Uterus (tissue), 4 donors: ENCODE results near the gene NFIC. TPM values are rescaled to one million over a fixed set of nuclear protein-coding genes. Genes with fewer than 3 reads are reported as not detected.

ENCODE experiments used
- DNase-seq, 2 donors: peaks; one replicate each; pipeline ENCODE4 v3.0.0-alpha.2; 2019 to 2020
- H3K27ac ChIP-seq, 2 donors: fragments of 200-600 bp; sonication (generic); 1 replicate in 1 of 2; 2 replicates in 1 of 2; pipeline ENCODE4 v1.5.1; 2016 to 2018
- H3K27me3 ChIP-seq, 2 donors: fragments of 200-600 bp; sonication (generic); one replicate each; pipeline ENCODE4 v1.5.1; 2018 to 2019; ENCODE audit warnings: control low read depth in 1 of 2
- H3K36me3 ChIP-seq, 2 donors: fragments of 200-600 bp; sonication (generic); one replicate each; pipeline ENCODE4 v1.5.1; 2019; ENCODE audit warnings: control low read depth in 1 of 2
- H3K4me1 ChIP-seq, 2 donors: fragments of 200-600 bp; sonication (generic); one replicate each; pipeline ENCODE4 v1.5.1; 2018 to 2019; ENCODE audit warnings: control low read depth in 1 of 2
- H3K4me3 ChIP-seq, 2 donors: fragments of 200-600 bp; sonication (generic); 1 replicate in 1 of 2; 2 replicates in 1 of 2; pipeline ENCODE4 v1.5.1; 2018 to 2019; ENCODE audit warnings: mild to moderate bottlenecking in 1 of 2
- H3K9me3 ChIP-seq, 2 donors: fragments of 200-600 bp; sonication (generic); one replicate each; pipeline ENCODE4 v1.5.1; 2019; ENCODE audit warnings: control low read depth in 1 of 2
- POLR2A ChIP-seq, 2 donors: fragments of 450-650 bp; IDR thresholded peaks; one replicate each; pipeline ENCODE4 v1.6.1; 2016; ENCODE audit warnings: antibody characterized with exemption in 2 of 2, mild to moderate bottlenecking in 1 of 2, moderate library complexity in 1 of 2
- intact Hi-C: fragments of 100-400 bp; cut with DNase I; formaldehyde crosslinking; loops from one replicate; pipeline ENCODE4 v1.15.1; 2023; ENCODE audit warnings: low total_unique reads
- total RNA-seq, 4 donors: library from RNA; depleted of rRNA in 3 of 4; stranded (reverse); fragments of >200 nt in 3 of 4; gene quantifications; one replicate each; pipeline versions ENCODE4 v1.1.0 to v1.2.4, GENCODE V29; 2014 to 2023
- TF ChIP-seq, protein P1 (sequence below), 4 experiments: fragments of 200-600 bp in 2 of 4; fragments of 450-650 bp in 2 of 4; sonication (generic) in 2 of 4; IDR thresholded peaks; one replicate each; pipeline ENCODE4 v1.5.1; 2016 to 2019; ENCODE audit warnings: antibody characterized with exemption in 4 of 4, mild to moderate bottlenecking in 2 of 4, moderate library complexity in 1 of 4
- donor health status: DM: yes; HTN: yes; CAD: no.

The NFIC gene
- total RNA-seq, 4 donors from 2014 or later, result 18.5 to 361 (median 82.9) TPM

DNA sequence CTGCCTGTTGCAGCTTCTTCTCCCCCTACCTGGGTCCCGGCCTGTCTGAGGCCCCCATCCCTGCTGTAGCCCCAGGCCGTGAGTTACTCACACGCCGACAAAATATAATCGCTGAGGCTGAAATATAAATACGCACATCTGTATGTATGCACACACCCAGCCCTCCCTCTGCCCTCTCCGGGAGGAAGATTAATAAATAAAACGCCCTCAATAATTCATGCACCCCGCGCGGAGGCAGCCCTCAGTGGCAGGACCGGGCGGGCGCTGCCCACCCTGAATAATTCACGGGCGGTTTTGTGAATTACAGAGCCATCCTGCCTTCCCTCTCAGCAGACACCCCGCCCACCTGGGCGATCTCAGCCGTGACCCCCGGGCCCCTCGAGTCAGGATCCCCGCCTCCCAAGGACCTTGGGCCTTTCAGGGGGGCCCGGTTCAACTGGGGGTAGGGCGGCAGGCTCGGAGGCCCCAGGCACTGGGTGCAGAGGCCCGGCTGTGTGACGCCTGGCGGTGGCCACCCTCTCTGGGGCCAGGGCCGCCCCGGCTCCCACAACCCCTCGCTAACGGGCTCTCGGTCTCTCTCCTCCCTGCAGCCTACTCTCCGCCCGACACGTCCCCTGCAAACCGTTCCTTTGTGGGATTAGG lies 89.7 kb downstream of the NFIC start:
- Histone ChIP-seq H3K27ac (peak overlapping the region; percentile 91 to 98), H3K4me3 (no peak overlapping the region), H3K9me3 (no peaks in the 10 kb centered on the region), H3K27me3 (no peaks in the 10 kb centered on the region), H3K36me3 (no peaks in the 10 kb centered on the region), H3K4me1 (peaks cover 9 to 42% of the 10 kb centered on the region in 2 donors)
- no peak for DNase-seq
- TF ChIP-seq, protein P1, sequence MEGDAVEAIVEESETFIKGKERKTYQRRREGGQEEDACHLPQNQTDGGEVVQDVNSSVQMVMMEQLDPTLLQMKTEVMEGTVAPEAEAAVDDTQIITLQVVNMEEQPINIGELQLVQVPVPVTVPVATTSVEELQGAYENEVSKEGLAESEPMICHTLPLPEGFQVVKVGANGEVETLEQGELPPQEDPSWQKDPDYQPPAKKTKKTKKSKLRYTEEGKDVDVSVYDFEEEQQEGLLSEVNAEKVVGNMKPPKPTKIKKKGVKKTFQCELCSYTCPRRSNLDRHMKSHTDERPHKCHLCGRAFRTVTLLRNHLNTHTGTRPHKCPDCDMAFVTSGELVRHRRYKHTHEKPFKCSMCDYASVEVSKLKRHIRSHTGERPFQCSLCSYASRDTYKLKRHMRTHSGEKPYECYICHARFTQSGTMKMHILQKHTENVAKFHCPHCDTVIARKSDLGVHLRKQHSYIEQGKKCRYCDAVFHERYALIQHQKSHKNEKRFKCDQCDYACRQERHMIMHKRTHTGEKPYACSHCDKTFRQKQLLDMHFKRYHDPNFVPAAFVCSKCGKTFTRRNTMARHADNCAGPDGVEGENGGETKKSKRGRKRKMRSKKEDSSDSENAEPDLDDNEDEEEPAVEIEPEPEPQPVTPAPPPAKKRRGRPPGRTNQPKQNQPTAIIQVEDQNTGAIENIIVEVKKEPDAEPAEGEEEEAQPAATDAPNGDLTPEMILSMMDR (IDR thresholded peaks at IDR 0.05), result no peak
- no peak for TF ChIP-seq POLR2A (IDR thresholded peaks at IDR 0.05)
- intact Hi-C loops, result no loop called here

DNA sequence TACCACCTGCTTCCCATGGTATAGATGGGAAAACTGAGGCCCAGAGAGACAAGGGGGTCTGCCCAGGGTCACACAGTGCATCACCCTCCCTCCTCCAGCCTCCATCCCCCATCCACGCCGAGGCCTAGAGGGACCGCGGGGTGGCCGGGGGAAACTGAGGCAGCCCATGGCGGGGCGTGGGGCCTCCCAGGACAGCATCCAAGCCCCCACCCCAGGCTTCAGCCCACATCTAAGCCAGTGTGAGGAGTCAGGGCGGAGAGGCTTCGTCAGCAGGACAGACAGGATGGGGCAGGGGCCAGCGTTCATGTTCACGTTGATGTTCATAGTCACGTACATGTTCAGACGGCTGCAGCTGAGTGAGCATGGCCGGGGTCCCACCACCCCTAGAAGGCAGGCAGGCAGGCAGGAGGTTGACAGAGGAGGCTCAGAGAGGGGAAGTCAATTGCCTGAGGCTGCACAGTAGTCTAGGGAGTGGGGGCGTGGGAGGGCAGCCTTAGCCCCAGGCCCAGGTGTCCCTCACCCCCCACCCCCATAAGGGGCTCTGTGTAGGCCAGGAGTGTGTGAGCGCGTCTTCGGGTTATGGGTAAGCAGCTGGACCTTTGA lies 90.6 kb downstream of the NFIC start:
- peak overlapping the region; percentile 91 to 98 for H3K27ac ChIP-seq
- peaks cover 9 to 36% of the 10 kb centered on the region in 2 donors for H3K4me1 ChIP-seq
- intact Hi-C loops, result no loop called here
- TF ChIP-seq POLR2A (IDR thresholded peaks at IDR 0.05), result no peak
- TF ChIP-seq, protein P1 (IDR thresholded peaks at IDR 0.05), result no peak
- no peaks in the 10 kb centered on the region for H3K9me3 ChIP-seq
- no peaks in the 10 kb centered on the region for H3K27me3 ChIP-seq
- H3K36me3 ChIP-seq, result no peaks in the 10 kb centered on the region
- no peak for DNase-seq
- no peak overlapping the region for H3K4me3 ChIP-seq

DNA sequence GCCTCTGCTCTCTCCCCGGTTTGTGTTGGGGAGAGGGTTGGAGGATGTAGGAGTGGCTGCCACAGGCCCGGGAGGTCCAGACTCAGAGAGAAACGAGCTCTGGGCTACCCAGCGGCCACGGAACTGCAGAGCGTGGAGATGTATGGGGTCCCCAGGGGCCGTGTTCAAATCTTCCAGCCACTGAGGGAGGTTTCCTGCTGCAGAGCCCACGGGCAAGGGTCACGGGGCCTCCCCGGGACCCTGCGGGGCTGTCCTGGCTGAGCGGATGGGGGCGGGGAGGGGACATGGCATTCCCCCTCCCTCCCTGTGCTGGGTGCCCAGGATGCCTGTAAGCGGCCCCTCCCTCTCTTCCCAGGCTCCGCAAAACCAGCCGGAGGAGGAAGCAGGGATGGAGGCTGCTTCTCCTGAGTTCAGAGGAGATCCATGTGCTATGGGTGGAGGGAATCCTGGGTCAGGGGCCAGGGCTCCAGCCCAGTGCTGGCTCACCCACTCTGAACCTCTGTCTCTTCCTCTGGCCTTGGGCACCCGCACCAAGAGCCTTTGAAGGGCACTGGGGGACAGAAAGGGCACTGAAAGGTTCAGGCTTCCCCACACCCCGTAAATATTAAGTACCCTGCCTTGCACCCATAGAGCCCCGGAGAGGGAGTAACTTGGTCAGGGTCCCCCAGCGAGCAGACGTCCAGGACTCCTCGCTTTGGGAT lies 91.3 kb downstream of the NFIC start:
- H3K27me3 ChIP-seq, result no peaks in the 10 kb centered on the region
- no peak overlapping the region for H3K4me3 ChIP-seq
- no peak for TF ChIP-seq POLR2A (IDR thresholded peaks at IDR 0.05)
- no peak for DNase-seq
- intact Hi-C loops, result no loop called here
- H3K4me1 ChIP-seq, result peaks cover 9 to 36% of the 10 kb centered on the region in 2 donors
- no peaks in the 10 kb centered on the region for H3K9me3 ChIP-seq
- peak overlapping the region; percentile 91 to 98 for H3K27ac ChIP-seq
- H3K36me3 ChIP-seq, result no peaks in the 10 kb centered on the region

DNA sequence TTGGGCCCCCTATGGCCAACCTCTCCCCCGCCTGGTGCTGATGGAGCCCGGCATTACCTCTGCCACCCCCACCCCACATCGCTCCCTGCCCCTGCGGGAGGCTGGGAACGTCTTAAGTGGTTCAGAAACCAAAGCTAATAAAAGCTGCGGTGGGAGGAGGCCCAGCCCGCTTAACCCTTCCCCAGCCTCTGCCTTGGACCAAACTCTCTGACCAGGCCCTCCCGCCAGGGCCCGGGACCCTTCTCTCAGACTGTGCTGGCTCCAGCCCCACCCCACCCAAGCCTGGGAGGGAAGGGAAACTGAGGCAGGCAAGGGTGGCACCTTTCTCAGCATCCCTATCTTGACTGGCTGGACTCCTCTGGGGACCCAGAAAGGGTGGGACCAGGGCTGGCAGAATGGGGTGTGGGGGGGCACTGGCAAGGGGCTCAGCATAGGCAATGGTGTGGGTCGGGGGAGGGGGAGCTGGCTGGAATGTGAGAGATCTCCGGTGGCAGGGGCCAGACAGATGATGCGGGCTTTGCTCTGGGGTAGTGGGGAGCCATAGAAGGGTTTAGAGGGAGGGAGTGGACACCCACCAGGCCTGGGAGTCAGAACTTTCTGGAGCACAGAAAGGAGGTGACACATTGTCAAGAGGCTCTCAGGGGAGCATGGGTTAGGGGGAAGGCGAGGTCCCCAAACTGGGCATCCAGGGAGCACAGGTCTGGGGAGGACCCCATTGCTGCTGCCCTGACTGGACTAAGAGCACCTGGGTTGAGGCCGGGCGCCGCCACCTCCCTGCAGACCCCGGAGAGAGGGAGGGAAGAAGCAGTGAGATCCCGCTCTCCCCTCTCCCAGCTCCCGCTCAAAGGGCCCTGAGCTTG lies 92.1 kb downstream of the NFIC start:
- peak overlapping the region; percentile 91 to 98 for H3K27ac ChIP-seq
- DNase-seq, result no peak
- intact Hi-C loops, result no loop called here
- H3K9me3 ChIP-seq, result no peaks in the 10 kb centered on the region
- TF ChIP-seq POLR2A (IDR thresholded peaks at IDR 0.05), result no peak
- TF ChIP-seq, protein P1 (IDR thresholded peaks at IDR 0.05), result no peak
- no peaks in the 10 kb centered on the region for H3K36me3 ChIP-seq
- peaks cover 9 to 36% of the 10 kb centered on the region in 2 donors for H3K4me1 ChIP-seq
- peak overlapping the region in 1 of 2 donors; percentile 9 for H3K4me3 ChIP-seq
- no peaks in the 10 kb centered on the region for H3K27me3 ChIP-seq

DNA sequence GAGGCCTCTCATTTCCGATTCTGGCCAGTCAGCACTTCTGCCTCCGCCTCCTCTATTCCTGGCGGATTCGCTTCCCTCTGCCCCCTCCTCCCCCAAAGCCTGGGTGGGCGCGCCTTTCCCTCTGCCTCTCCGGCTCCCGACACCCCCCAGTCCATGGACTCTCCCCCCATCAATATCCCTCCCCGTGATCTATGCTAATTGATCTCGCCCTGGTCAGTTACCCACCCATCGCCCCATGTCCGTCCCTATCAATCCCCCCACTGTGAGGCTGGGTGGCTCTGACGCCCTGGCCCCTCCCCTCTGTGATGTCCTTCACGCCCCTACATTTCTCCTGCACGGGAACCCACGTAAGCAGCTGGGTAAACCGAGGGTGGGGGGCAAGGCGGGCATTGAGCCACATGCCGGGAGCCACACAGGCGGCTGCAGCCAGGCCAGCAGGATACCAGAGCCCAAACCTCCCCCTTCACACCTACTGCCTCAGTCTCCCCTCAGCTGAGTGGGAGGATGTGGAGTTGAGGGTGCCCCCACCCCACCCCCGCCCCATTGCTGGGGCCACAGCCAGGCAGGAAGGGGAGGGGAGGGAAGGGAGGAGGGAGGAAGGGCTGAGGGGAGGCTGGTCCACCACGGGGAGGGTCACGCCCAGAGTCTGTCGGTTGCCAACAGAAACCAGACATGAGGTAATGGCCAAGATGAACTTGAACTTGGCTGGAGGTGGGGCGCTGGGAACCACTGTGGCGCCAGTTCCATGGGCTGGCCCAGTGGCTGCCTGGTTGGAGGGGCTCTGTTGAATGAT lies 92.9 kb downstream of the NFIC start:
- Histone ChIP-seq H3K4me3 (peak overlapping the region in 1 of 2 donors; percentile 9), H3K9me3 (no peaks in the 10 kb centered on the region), H3K36me3 (no peaks in the 10 kb centered on the region), H3K27me3 (no peaks in the 10 kb centered on the region), H3K27ac (peak overlapping the region; percentile 91 to 98), H3K4me1 (peaks cover 9 to 36% of the 10 kb centered on the region in 2 donors)
- DNase-seq, result peak; percentile 95
- intact Hi-C loops, result no loop called here
- no peak for TF ChIP-seq POLR2A (IDR thresholded peaks at IDR 0.05)
- TF ChIP-seq, protein P1 (IDR thresholded peaks at IDR 0.05), result no peak
